ENCODE measurements around the gene PELI2. TPM values are rescaled to one million over a fixed set of nuclear protein-coding genes. Genes with fewer than 3 reads are reported as not detected.

Gene PELI2
- total RNA-seq, 1 experiment from 2014 or later = 2.0 TPM

DNA sequence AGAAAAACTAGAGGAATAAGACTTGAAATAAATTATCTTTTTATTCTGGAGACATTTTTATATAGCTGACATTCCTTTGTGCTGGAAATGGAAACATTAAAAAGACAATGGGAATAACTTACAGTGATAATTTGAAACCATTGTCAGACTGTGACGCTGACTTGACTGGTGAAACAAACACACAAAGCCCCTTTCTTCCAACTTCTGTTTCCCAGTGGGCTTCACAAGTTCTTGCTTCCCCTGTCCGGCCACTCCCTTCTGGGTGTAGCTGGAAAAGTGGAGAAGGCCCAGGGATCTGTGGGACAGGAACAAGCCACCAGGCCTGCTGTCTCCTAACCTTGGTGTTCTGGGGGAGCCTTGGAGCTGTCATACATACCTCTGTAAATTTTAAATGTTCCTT lies 58.8 kb downstream of the PELI2 start:
- POLR2A ChIA-PET = no interaction called here
- intact Hi-C loops (cut with micrococcal nuclease) = no loop called here
- Histone ChIP-seq H3K27me3 (ENCODE audit: insufficient read depth, low read length) (peaks cover 17% of the 10 kb centered on the region), H3K4me3 (replicated peaks in 1 of 2; ENCODE audit: low read depth in 1 of 2, low read length in 2 of 2) (no peak overlapping the region), H3K36me3 (ENCODE audit: control insufficient read depth in 1 of 2, insufficient read depth in 2 of 2, low read length in 2 of 2) (no peaks in the 10 kb centered on the region), H2AFZ (ENCODE audit: low read depth, low read length, poor library complexity, severe bottlenecking) (no peak overlapping the region), H3K9ac (ENCODE audit: low read length) (no peak overlapping the region), H3K79me2 (ENCODE audit: insufficient read depth, low read length) (no peaks in the 10 kb centered on the region), H3K9me3 (ENCODE audit: control insufficient read depth in 1 of 2, insufficient read depth in 1 of 2, low read depth in 1 of 2, low read length in 2 of 2) (no peaks in the 10 kb centered on the region), H3K27ac (ENCODE audit: low read depth, low read length) (no peak overlapping the region), H4K20me1 (ENCODE audit: insufficient read depth) (no peaks in the 10 kb centered on the region), H3K9me2 (ENCODE audit: insufficient read depth) (no peaks in the 10 kb centered on the region), H3K4me2 (ENCODE audit: low read length) (no peak overlapping the region), H3K4me1 (ENCODE audit: control insufficient read depth in 1 of 2, insufficient read depth in 2 of 2, low read length in 2 of 2) (peaks cover 2 to 5% of the 10 kb centered on the region in 2 experiments; a peak in 2 of 4 replicates)
- BruUV-seq (replicated peaks) = no TSS peak
- no peak for TF ChIP-seq ZFX (IDR thresholded peaks at IDR 0.05)
- TF ChIP-seq, protein P1, sequence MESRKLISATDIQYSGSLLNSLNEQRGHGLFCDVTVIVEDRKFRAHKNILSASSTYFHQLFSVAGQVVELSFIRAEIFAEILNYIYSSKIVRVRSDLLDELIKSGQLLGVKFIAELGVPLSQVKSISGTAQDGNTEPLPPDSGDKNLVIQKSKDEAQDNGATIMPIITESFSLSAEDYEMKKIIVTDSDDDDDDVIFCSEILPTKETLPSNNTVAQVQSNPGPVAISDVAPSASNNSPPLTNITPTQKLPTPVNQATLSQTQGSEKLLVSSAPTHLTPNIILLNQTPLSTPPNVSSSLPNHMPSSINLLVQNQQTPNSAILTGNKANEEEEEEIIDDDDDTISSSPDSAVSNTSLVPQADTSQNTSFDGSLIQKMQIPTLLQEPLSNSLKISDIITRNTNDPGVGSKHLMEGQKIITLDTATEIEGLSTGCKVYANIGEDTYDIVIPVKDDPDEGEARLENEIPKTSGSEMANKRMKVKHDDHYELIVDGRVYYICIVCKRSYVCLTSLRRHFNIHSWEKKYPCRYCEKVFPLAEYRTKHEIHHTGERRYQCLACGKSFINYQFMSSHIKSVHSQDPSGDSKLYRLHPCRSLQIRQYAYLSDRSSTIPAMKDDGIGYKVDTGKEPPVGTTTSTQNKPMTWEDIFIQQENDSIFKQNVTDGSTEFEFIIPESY (IDR thresholded peaks at IDR 0.05; ENCODE audit: extremely low read depth, insufficient replicate concordance, low read length) = no peak
- TF ChIP-seq CBX3 (IDR thresholded peaks at IDR 0.05; ENCODE audit: low read depth) = no peak
- no peak for TF ChIP-seq POLR2AphosphoS5 (IDR thresholded peaks at IDR 0.05; ENCODE audit: low read depth, low read length)
- TF ChIP-seq SP1 (IDR thresholded peaks at IDR 0.05; ENCODE audit: low read depth) = no peak
- TF ChIP-seq, protein P2, sequence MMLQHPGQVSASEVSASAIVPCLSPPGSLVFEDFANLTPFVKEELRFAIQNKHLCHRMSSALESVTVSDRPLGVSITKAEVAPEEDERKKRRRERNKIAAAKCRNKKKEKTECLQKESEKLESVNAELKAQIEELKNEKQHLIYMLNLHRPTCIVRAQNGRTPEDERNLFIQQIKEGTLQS (IDR thresholded peaks at IDR 0.05) = no peak
- TF ChIP-seq YY1 (IDR thresholded peaks at IDR 0.05; ENCODE audit: extremely low read depth, insufficient replicate concordance, low read depth, low read length) = no peak
- no peak for TF ChIP-seq ELF1 (IDR thresholded peaks at IDR 0.05; ENCODE audit: borderline replicate concordance, low read depth)
- no peak for TF ChIP-seq EGR1 (IDR thresholded peaks at IDR 0.05; ENCODE audit: low read depth)
- no peak for TF ChIP-seq SIN3A (IDR thresholded peaks at IDR 0.05; ENCODE audit: low read depth)
- TF ChIP-seq RAD21 (IDR thresholded peaks at IDR 0.05; ENCODE audit: low read depth) = no peak
- no peak for TF ChIP-seq SRF (IDR thresholded peaks at IDR 0.05; ENCODE audit: low read depth)
- no peak for TF ChIP-seq POLR2A (IDR thresholded peaks at IDR 0.05; ENCODE audit: borderline replicate concordance, extremely low read depth, insufficient read depth, insufficient read length)
- no peak for TF ChIP-seq ZNF274 (IDR thresholded peaks at IDR 0.05; ENCODE audit: low read depth, low read length)
- TF ChIP-seq, protein P3, sequence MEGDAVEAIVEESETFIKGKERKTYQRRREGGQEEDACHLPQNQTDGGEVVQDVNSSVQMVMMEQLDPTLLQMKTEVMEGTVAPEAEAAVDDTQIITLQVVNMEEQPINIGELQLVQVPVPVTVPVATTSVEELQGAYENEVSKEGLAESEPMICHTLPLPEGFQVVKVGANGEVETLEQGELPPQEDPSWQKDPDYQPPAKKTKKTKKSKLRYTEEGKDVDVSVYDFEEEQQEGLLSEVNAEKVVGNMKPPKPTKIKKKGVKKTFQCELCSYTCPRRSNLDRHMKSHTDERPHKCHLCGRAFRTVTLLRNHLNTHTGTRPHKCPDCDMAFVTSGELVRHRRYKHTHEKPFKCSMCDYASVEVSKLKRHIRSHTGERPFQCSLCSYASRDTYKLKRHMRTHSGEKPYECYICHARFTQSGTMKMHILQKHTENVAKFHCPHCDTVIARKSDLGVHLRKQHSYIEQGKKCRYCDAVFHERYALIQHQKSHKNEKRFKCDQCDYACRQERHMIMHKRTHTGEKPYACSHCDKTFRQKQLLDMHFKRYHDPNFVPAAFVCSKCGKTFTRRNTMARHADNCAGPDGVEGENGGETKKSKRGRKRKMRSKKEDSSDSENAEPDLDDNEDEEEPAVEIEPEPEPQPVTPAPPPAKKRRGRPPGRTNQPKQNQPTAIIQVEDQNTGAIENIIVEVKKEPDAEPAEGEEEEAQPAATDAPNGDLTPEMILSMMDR (IDR thresholded peaks at IDR 0.05 in 2 of 3, conservative IDR thresholded peaks at IDR 0.05 in 1 of 3; ENCODE audit: borderline replicate concordance in 1 of 3, insufficient read depth in 1 of 3, low read depth in 2 of 3, low read length in 2 of 3) = no peak
- TF ChIP-seq EZH2 (IDR thresholded peaks at IDR 0.05) = no peak
- TF ChIP-seq, protein P4, sequence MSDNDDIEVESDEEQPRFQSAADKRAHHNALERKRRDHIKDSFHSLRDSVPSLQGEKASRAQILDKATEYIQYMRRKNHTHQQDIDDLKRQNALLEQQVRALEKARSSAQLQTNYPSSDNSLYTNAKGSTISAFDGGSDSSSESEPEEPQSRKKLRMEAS (IDR thresholded peaks at IDR 0.05) = no peak
- CTCF ChIA-PET = no interaction called here
- ATAC-seq (no peak), DNase-seq (ENCODE audit: low read depth, low spot score) (no peak)
- RAD21 ChIA-PET (ENCODE audit: low non-redundant PET in 1 of 2, low total read pairs in 2 of 2, uncharacterized antibody in 2 of 2, unreplicated experiment in 2 of 2) = no interaction called here
